HUES48 (cell line): Measurements from ENCODE around the gene NRSN1.

Source experiments
- H3K27ac ChIP-seq: one replicate; pipeline ENCODE4 v1.7.0; 2013; ENCODE audit warnings: low read depth, low read length, inconsistent platforms
- H3K27me3 ChIP-seq: 2 replicates; pipeline ENCODE4 v1.6.1; 2013; ENCODE audit warnings: mild to moderate bottlenecking, low read length; ENCODE audit not compliant: control insufficient read depth, insufficient read depth
- H3K36me3 ChIP-seq: 2 replicates; pipeline ENCODE4 v1.6.1; 2013; ENCODE audit warnings: low read length; ENCODE audit not compliant: control insufficient read depth, insufficient read depth
- H3K4me1 ChIP-seq: 2 replicates; pipeline ENCODE4 v1.6.1; 2013; ENCODE audit warnings: mild to moderate bottlenecking, low read length; ENCODE audit not compliant: control insufficient read depth, insufficient read depth
- H3K4me3 ChIP-seq: 2 replicates; pipeline ENCODE4 v1.5.1; 2013; ENCODE audit warnings: mild to moderate bottlenecking, low read depth, low read length
- H3K9ac ChIP-seq: 2 replicates; pipeline ENCODE4 v1.6.1; 2013; ENCODE audit warnings: mild to moderate bottlenecking, low read depth, low read length, moderate library complexity
- H3K9me3 ChIP-seq: 2 replicates; pipeline ENCODE4 v1.6.1; 2013; ENCODE audit warnings: low read length; ENCODE audit not compliant: control insufficient read depth, insufficient read depth

The NRSN1 gene

DNA sequence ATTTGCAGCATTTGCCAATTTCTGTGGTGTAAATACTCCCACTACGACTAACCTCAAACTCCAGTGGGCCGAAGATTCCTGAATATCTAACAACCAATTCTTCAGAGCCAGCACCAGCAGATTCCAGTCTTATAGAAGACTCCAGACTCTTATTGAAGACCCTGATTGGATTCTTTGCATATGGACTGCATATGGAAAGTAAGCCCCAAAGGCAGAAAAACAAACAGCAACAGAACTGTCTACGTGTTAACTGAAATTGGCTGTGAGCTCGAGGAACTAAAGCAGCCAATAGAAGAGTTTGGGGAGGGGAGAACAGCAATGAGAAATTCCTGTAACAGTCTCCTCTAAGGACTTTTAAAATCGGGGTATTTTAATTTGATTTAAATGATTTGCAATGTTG, 19.7 kb upstream of the NRSN1 start:
- Histone ChIP-seq H3K9me3 (no peaks in the 10 kb centered on the region), H3K9ac (no peak overlapping the region), H3K27me3 (no peaks in the 10 kb centered on the region), H3K4me1 (no peaks in the 10 kb centered on the region), H3K27ac (no peak overlapping the region), H3K36me3 (no peaks in the 10 kb centered on the region), H3K4me3 (no peak overlapping the region)

DNA sequence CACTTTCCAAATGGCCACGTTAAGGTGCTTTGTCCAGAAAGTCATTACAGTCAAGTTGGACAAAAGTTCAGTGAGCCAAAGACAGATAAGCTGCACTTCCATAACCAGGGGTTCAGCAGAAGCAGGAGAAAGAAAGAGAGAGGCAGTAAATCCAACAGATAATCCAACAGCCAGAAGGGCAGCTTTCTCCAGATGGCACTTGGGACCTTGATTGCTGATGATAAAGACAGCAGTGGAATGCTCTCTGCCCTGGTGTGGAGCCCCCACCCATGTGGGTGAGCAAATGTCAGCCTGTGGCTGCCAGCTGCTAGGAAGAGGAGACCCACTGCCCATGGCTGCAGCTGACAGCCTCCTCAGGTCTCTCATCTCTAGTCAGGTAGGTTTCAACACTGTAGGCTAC, 18.7 kb upstream of the NRSN1 start:
- no peaks in the 10 kb centered on the region for H3K27me3 ChIP-seq
- no peak overlapping the region for H3K27ac ChIP-seq
- H3K9me3 ChIP-seq, result no peaks in the 10 kb centered on the region
- no peaks in the 10 kb centered on the region for H3K36me3 ChIP-seq
- no peak overlapping the region for H3K4me3 ChIP-seq
- no peak overlapping the region for H3K9ac ChIP-seq
- H3K4me1 ChIP-seq, result no peaks in the 10 kb centered on the region

DNA sequence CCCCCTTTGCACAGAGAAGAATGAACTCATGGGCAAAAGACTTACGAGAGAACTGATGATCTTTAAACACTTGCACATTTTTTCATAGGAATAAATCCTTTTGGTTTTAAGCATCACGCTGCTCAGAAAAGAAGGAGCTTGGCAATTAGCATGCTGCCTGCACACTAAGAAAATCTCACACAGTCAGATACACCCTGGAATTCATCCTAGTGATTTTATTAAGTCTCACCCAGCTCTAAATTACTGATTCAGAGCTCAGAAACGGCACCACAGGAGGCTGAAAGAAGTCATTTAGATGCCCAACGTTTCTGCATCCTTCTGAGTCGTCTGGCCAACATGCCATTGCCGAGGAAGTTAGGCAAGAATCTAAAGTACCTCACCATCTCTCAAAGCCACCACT, 18.0 kb upstream of the NRSN1 start:
- no peaks in the 10 kb centered on the region for H3K4me1 ChIP-seq
- H3K4me3 ChIP-seq, result no peak overlapping the region
- H3K9ac ChIP-seq, result no peak overlapping the region
- no peaks in the 10 kb centered on the region for H3K36me3 ChIP-seq
- no peaks in the 10 kb centered on the region for H3K27me3 ChIP-seq
- H3K9me3 ChIP-seq, result no peaks in the 10 kb centered on the region
- H3K27ac ChIP-seq, result no peak overlapping the region

DNA sequence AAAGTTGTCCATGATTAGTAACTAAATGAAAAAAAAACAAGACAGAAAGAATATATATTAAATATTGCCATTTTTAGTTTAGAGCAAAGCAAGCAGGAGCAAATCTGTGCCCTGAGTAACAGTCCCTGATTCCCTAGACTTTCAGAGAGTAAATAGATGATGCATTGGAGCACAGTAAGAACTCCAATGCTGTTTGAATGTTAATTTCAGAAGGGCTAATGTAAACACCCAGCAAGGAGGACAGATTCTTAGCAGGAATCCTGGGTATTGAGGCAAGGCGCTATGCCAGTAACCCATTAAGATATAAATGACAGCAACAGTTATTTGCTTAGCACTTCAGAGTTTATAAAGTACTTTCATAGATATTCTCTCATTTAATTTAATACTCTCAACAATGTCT, 15.6 kb upstream of the NRSN1 start:
- Histone ChIP-seq H3K9ac (no peak overlapping the region), H3K4me3 (no peak overlapping the region)

DNA sequence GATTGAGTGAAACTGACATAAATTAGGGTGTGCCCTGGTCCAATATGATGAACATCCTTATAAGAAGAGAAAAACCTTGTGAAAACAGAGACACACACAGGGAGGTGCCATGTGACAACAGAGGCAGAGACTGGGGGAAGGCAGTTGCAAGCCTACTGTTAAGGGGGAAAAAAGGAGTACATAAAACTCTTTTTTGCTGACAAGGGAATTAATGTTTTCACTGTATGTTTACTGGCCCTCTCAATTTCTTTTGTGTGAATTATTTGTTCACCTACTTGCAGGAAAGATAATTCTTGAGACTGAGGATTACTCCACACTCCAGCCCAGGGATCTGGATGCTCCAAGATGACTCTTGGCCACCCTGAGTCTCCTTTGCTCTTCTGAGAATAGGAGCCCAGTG, 12.1 kb upstream of the NRSN1 start:
- H3K9me3 ChIP-seq, result no peaks in the 10 kb centered on the region
- no peaks in the 10 kb centered on the region for H3K27me3 ChIP-seq
- H3K9ac ChIP-seq, result no peak overlapping the region
- H3K4me3 ChIP-seq, result no peak overlapping the region
- H3K27ac ChIP-seq, result no peak overlapping the region
- no peaks in the 10 kb centered on the region for H3K36me3 ChIP-seq
- no peaks in the 10 kb centered on the region for H3K4me1 ChIP-seq

More for the DNA sequence above, 15.6 kb upstream of the NRSN1 start:
- no peaks in the 10 kb centered on the region for H3K9me3 ChIP-seq
- no peaks in the 10 kb centered on the region for H3K4me1 ChIP-seq
- H3K27me3 ChIP-seq, result no peaks in the 10 kb centered on the region
- no peak overlapping the region for H3K27ac ChIP-seq
- H3K36me3 ChIP-seq, result no peaks in the 10 kb centered on the region

DNA sequence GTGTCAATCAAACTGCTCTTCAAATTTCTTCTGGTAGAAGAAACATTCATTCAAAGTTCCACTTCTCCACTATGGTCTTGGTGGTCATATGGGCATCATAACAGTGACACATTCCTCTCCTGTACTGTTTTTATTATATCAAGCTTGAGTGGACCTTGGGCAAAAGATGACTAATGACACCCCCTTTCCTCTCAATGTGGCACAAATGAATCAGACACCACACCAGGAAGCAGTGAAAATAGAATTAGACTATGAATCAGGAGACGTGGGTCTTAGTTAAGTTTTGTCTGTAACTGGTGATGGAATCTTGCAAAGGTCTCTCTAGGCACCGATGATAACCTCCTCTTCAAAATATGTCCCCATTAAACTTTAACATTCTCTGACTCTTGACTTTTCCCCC, 9.0 kb upstream of the NRSN1 start:
- Histone ChIP-seq H3K4me1 (no peaks in the 10 kb centered on the region), H3K9me3 (no peaks in the 10 kb centered on the region), H3K27me3 (no peaks in the 10 kb centered on the region), H3K9ac (no peak overlapping the region), H3K27ac (no peak overlapping the region), H3K4me3 (no peak overlapping the region), H3K36me3 (no peaks in the 10 kb centered on the region)

DNA sequence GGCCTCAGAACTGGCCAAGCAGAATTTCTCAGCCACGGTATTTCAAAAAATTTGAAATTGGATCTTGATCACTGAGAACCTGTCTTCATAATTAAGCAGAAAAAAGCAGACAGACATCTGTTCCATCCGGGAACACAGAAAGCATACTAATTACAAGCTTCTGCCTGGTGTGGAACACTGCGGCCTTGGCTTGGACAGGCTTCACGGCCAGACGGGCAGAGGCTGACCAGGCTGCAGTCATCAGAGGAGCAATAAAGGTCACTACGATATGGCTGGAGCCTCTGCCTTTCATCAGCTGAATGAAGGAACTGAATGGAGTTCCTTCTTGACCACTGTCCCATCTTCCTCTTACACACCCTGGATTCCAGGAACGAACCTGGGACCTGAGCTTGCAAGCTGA, 3.9 kb upstream of the NRSN1 start:
- H3K27me3 ChIP-seq, result peaks cover 4% of the 10 kb centered on the region; the same call in 1 of the 2 replicates
- H3K36me3 ChIP-seq, result no peaks in the 10 kb centered on the region
- peaks cover 10% of the 10 kb centered on the region for H3K4me1 ChIP-seq
- no peak overlapping the region for H3K4me3 ChIP-seq
- no peaks in the 10 kb centered on the region for H3K9me3 ChIP-seq
- H3K9ac ChIP-seq, result no peak overlapping the region
- no peak overlapping the region for H3K27ac ChIP-seq

DNA sequence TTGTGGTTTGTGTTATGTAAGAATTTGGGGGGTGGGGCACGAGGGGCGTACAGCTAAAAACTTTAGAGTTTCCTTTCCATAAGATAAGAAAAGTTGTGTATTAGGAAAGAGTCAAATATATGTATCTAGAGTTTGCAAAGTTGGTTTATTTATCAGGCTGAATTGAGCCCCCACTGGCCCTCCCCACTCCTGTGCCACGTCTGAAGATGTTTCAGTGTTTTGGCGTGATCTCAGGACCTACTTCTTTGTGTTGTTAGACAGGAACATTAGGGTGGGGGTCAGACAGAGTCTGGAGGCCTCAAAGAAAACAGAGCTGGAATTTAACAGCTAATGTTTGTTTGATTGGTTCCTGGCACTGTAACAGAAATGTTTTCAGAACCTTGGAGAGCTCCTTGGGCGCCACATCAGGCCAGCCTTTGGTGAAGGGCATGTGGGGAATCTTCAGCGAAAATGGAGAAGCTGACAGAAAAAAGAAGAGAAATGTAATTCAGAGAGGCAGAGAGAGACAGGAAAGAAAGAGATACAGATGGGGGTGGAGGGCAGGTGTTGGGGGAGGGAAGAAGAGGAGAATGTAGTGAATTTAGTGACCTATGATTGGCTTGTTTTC, 674 bp downstream of the NRSN1 start:
- H3K27ac ChIP-seq, result no peak overlapping the region
- peaks cover 4% of the 10 kb centered on the region; the same call in 1 of the 2 replicates for H3K27me3 ChIP-seq
- peak overlapping the region; percentile 86 for H3K4me3 ChIP-seq
- H3K4me1 ChIP-seq, result peaks cover 10% of the 10 kb centered on the region
- no peaks in the 10 kb centered on the region for H3K36me3 ChIP-seq
- H3K9ac ChIP-seq, result no peak overlapping the region
- no peaks in the 10 kb centered on the region for H3K9me3 ChIP-seq

DNA sequence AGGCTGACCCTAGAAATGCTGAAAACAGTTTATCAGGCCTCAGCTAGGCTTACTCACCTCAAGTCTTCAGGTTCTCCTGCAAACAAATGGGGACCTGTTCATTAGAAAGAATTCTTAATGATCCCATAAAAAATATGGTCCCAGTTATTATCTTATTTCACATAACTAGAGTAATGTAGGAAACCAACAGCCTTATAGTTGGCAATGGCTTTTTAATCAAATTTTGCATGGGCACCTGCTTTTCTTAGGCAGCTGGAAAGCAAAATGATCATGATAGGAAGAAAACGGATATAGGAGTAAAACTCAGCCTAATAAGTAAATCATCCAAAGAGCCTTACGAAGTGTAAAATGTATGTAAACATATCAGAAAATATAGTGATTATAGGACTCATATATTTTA, 1.3 kb downstream of the NRSN1 start:
- Histone ChIP-seq H3K9ac (no peak overlapping the region), H3K9me3 (no peaks in the 10 kb centered on the region), H3K4me1 (peaks cover 10% of the 10 kb centered on the region), H3K27me3 (peaks cover 4% of the 10 kb centered on the region; the same call in 1 of the 2 replicates), H3K27ac (no peak overlapping the region), H3K36me3 (no peaks in the 10 kb centered on the region), H3K4me3 (no peak overlapping the region)

DNA sequence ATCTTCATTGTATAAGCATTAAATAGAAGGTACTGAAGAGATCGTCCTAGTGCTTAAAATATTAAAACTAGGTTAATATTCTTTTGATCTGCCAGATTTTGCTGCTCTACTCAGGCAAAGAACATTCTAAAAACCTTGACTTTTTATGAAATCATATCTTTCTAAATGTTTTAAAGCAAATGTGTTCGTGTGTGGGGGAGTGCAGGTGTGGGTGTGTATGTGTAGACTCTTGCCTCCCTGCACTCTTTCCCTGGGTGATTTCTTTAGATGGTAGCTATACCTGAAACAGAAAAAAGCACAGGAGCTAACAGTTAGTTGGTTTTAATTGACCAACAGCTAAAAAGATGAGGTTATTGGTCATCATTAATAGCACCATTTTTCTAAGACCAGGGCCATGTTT, 5.7 kb downstream of the NRSN1 start:
- Histone ChIP-seq H3K27me3 (no peaks in the 10 kb centered on the region), H3K4me3 (no peak overlapping the region), H3K9ac (no peak overlapping the region), H3K4me1 (no peaks in the 10 kb centered on the region), H3K36me3 (no peaks in the 10 kb centered on the region), H3K9me3 (no peaks in the 10 kb centered on the region), H3K27ac (no peak overlapping the region)

DNA sequence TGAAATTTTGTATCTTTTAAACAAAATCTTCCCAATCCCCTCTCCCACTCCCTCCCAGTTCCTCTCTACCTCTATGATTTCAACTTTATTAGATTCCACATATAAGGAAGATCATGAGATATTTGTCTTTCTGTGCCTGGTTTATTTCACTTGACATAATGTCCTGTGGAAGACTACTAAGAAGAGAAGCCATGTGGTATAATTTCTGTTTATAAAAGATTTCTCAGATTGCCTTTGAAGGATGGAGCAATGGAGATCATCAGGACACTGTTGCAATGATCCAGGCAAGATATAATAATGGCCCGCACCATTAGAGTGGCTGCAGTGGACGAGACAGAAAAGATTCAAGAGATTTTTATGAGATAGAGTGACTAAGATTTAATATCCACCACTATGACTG, 13.1 kb downstream of the NRSN1 start:
- Histone ChIP-seq H3K9ac (no peak overlapping the region), H3K27ac (no peak overlapping the region), H3K4me1 (no peaks in the 10 kb centered on the region), H3K4me3 (no peak overlapping the region), H3K36me3 (no peaks in the 10 kb centered on the region), H3K9me3 (no peaks in the 10 kb centered on the region), H3K27me3 (no peaks in the 10 kb centered on the region)

DNA sequence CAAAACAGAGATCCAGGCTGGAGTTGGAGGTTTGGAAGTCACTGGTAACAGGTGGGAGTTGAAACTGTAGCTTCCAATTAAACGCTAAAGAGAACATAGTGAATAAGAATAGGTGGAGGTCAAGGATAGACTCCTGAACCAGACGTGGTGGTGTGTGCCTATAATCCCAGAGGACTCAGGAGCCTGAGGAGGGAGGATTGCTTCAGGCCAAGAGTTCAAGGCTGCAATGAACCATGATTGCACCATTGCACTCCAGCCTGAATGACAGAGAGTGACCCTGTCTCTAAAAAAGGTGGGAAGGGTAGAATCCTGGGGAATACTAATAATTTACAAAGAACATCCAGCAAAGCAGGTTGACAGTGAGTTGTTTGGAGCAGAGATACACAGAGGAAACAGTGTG, 13.6 kb downstream of the NRSN1 start:
- Histone ChIP-seq H3K9me3 (no peaks in the 10 kb centered on the region), H3K4me1 (no peaks in the 10 kb centered on the region), H3K4me3 (no peak overlapping the region), H3K9ac (no peak overlapping the region), H3K27ac (no peak overlapping the region), H3K36me3 (no peaks in the 10 kb centered on the region), H3K27me3 (no peaks in the 10 kb centered on the region)
